Kidney (tissue), 14 donors: ENCODE data around the gene CKAP4. TPM values are rescaled to one million over a fixed set of nuclear protein-coding genes. Genes with fewer than 3 reads are reported as not detected.

Experiments
- DNase-seq, 5 donors: peaks; one replicate each; pipeline ENCODE4 v3.0.0-alpha.2; 2013 to 2020
- FAIRE-seq: peaks from 2 replicates; lab custom pipeline; 2012; peaks lifted over from hg19 to GRCh38; lab: Jason Lieb, UNC
- H3K27ac ChIP-seq, 2 donors: one replicate each; pipeline ENCODE4 v1.7.0; 2013; ENCODE audit warnings: low read depth in 2 of 2, low read length in 2 of 2, inconsistent platforms in 1 of 2
- H3K27me3 ChIP-seq: one replicate; pipeline ENCODE4 v1.7.1; 2013; ENCODE audit warnings: low read length, inconsistent platforms; ENCODE audit not compliant: control insufficient read depth, insufficient read depth
- H3K36me3 ChIP-seq, 3 donors: one replicate each; pipeline versions ENCODE4 v1.7.0 to v1.7.1; 2013; ENCODE audit warnings: low read length in 3 of 3, control low read depth in 1 of 3, inconsistent platforms in 1 of 3; ENCODE audit not compliant: insufficient read depth in 3 of 3, control insufficient read depth in 2 of 3
- H3K4me1 ChIP-seq, 3 donors: one replicate each; pipeline versions ENCODE4 v1.7.0 to v1.7.1; 2013; ENCODE audit warnings: low read length in 3 of 3, inconsistent platforms in 1 of 3, low read depth in 1 of 3; ENCODE audit not compliant: control insufficient read depth in 2 of 3, insufficient read depth in 2 of 3
- H3K4me3 ChIP-seq, 3 donors: one replicate each; pipeline versions ENCODE4 v1.7.0 to v1.8.1; 2013; ENCODE audit warnings: low read length in 3 of 3, control low read depth in 1 of 3, inconsistent platforms in 1 of 3
- H3K9ac ChIP-seq, 3 donors: one replicate each; pipeline versions ENCODE4 v1.7.0 to v1.7.1; 2013; ENCODE audit warnings: low read length in 3 of 3, control low read depth in 1 of 3, inconsistent platforms in 1 of 3
- H3K9me3 ChIP-seq, 3 donors: one replicate each; pipeline versions ENCODE4 v1.7.0 to v1.7.1; 2013; ENCODE audit warnings: low read length in 3 of 3, control low read depth in 1 of 3, inconsistent platforms in 1 of 3; ENCODE audit not compliant: control insufficient read depth in 2 of 3, insufficient read depth in 1 of 3
- intact Hi-C: fragments of 100-400 bp; cut with DNase I; formaldehyde crosslinking; loops from one replicate; pipeline ENCODE4 v1.11.1; 2022
- polyA plus RNA-seq: library from polyadenylated mRNA; stranded (reverse); fragments of 350-450 nt; fragmentation: Illumina TruSeq; extraction: RNeasy Lipid Tissue Mini Kit (QIAGEN cat#74804); gene quantifications from one replicate; pipeline ENCODE4 v1.2.3, GENCODE V29; 2014; ENCODE audit warnings: low read depth, low replicate concordance; ENCODE audit not compliant: insufficient read depth
- total RNA-seq: library from RNA; stranded (reverse); fragmentation: NEBNext Ultra II Directional; extraction: Animal tissue kit (Norgen Biotek cat#: 25700); gene quantifications from one replicate; pipeline ENCODE4 v1.2.1, GENCODE V29; 2021
- TF ChIP-seq, protein P1 (sequence below): IDR thresholded peaks from 3 replicates; pipeline ENCODE4 v1.5.1; 2012; ENCODE audit warnings: mild to moderate bottlenecking, moderate library complexity, borderline replicate concordance; ENCODE audit not compliant: insufficient read depth; ENCODE audit errors: extremely low read depth
- donor health status: control.
- donor health status: control.
- donor health status: control.
- donor health status: control.
- donor health status: control.
- donor health status: DM: yes; HTN: yes; CAD: no.
- donor health status: Normal renal cell carcinoma (clear cell type).

The CKAP4 gene
- total and polyA plus RNA-seq, 2 donors from 2014 or later: 29.2 to 43.0 TPM

DNA sequence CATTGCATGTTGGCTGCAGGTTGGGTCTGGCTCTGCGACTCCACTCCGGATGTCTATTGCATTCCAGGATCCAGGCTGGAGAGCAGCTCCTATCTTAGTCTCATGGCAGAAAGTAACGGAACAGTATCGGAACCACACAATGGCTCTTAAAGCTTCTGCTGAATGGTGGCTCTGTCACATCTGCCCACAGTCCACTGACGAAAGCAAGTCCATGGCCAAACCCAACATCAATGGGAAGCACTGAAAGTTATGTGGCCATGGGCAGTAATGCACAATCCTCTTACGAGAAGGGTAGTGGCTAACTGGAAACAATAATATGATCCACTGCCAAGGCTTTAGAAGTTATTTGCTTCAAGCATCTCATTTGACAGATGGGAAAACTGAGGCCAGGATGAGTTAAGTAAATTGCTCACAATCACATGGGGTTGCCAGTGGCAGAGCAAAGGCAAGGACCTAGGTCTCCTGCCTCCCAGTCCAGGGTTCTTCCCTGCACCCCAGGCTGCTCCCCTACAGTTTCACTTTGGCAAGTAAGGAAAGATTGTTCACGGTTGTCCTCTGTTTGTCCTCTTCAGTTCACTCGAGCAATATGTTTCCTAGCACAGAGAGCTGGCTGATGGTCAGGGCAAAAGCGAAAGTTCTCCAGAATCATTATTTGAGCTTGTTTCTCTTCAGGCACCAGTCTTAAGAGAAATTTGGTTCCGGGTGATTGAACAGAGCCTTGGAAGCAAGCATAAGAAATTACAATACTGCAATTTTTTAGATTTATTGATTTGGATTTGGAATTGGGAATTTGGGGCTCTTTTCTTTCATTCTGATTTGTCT lies 54.2 kb downstream of the CKAP4 start:
- Histone ChIP-seq H3K27ac (no peak overlapping the region), H3K36me3 (no peaks in the 10 kb centered on the region), H3K27me3 (no peaks in the 10 kb centered on the region), H3K4me3 (no peak overlapping the region), H3K9ac (no peak overlapping the region), H3K4me1 (peaks cover 0 to 7% (median 0%) of the 10 kb centered on the region in 3 donors), H3K9me3 (no peaks in the 10 kb centered on the region)
- TF ChIP-seq, protein P1, sequence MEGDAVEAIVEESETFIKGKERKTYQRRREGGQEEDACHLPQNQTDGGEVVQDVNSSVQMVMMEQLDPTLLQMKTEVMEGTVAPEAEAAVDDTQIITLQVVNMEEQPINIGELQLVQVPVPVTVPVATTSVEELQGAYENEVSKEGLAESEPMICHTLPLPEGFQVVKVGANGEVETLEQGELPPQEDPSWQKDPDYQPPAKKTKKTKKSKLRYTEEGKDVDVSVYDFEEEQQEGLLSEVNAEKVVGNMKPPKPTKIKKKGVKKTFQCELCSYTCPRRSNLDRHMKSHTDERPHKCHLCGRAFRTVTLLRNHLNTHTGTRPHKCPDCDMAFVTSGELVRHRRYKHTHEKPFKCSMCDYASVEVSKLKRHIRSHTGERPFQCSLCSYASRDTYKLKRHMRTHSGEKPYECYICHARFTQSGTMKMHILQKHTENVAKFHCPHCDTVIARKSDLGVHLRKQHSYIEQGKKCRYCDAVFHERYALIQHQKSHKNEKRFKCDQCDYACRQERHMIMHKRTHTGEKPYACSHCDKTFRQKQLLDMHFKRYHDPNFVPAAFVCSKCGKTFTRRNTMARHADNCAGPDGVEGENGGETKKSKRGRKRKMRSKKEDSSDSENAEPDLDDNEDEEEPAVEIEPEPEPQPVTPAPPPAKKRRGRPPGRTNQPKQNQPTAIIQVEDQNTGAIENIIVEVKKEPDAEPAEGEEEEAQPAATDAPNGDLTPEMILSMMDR: no peak
- intact Hi-C loops: no loop called here
- DNase-seq: no peak
- no peak for FAIRE-seq

DNA sequence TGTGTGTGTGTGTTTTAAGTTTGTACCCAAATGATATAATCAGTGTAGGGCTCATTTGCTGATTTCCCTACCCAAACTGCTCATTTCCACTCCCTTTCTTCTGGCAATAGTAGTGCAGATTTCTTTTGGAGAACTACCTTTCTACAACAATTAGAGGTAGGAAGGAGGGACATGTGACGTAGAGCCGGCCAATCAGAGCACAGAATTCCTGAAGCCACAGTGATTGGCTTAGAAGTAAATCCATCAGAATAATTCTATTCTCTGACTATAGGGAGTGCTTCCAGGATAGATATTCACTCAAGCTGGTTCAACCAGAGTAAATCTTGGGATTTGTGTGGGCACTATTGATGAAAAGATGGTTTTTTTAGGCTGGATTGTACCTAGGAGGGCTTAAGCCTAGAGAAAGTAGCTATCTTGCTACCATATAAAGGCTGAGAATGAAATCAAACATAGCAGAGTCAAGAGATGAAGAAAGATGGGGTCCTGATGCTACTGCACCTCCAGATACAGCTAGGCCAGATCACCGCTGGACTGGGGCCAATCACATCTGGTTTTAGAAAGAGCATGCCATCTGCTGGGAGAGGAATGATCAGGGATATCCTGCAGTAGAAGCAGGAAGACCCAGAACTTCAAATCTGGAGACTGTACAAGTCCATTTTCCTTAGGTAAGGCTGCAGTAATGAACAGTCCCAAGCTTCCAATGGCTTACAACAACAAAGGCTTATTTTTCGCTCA lies 55.0 kb downstream of the CKAP4 start:
- intact Hi-C loops: no loop called here
- peaks cover 0 to 11% (median 0%) of the 10 kb centered on the region in 3 donors for H3K4me1 ChIP-seq
- TF ChIP-seq, protein P1: no peak
- no peaks in the 10 kb centered on the region for H3K36me3 ChIP-seq
- no peak overlapping the region for H3K9ac ChIP-seq
- no peak overlapping the region for H3K4me3 ChIP-seq
- FAIRE-seq (no peak), DNase-seq (no peak)
- H3K27me3 ChIP-seq: no peaks in the 10 kb centered on the region
- no peak overlapping the region for H3K27ac ChIP-seq
- no peaks in the 10 kb centered on the region for H3K9me3 ChIP-seq

DNA sequence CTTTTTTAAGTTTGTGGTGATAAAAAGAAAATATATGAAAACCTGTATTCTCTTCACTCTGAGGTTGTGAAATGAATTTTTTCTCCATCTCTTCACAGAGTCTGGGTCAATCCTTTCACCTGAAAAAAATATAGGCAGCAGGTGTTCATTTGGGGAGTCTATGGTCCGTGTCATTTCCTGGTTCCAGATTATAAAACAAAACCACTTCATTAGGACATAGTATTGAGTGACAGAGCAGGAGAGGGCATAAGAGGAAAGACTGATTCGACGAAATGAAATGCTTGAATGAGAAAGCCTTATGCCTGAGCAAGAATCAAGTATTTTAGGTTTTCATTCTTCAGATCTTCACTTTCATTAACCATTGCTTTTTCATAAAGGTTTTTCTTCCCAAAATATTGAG lies 57.2 kb downstream of the CKAP4 start:
- H3K36me3 ChIP-seq: no peaks in the 10 kb centered on the region
- H3K9ac ChIP-seq: no peak overlapping the region
- no peak for FAIRE-seq
- no peaks in the 10 kb centered on the region for H3K27me3 ChIP-seq
- intact Hi-C loops: no loop called here
- H3K4me3 ChIP-seq: no peak overlapping the region
- peak in 2 of 5 donors; percentile 53 to 61 for DNase-seq
- H3K27ac ChIP-seq: no peak overlapping the region
- no peaks in the 10 kb centered on the region for H3K9me3 ChIP-seq
- peaks cover 0 to 9% (median 0%) of the 10 kb centered on the region in 3 donors for H3K4me1 ChIP-seq
- TF ChIP-seq, protein P1: no peak
